ENCODE data around the gene KCTD15. TPM values are rescaled to one million over a fixed set of nuclear protein-coding genes. Genes with fewer than 3 reads are reported as not detected.

Gene KCTD15
- total RNA-seq, 1 experiment from 2014 or later = 13.8 TPM

GRCh38 chr19:33751436-33751770 lies 45.3 kb upstream of the KCTD15 start:
- Histone ChIP-seq H3K36me3 (ENCODE audit: low read depth) (no peaks in the 10 kb centered on the region), H3K9me3 (ENCODE audit: insufficient read depth, low read depth) (no peaks in the 10 kb centered on the region), H3K4me3 (no peak overlapping the region), H3K79me2 (ENCODE audit: low read depth) (no peaks in the 10 kb centered on the region), H3K27ac (no peak overlapping the region), H3K4me1 (replicated peaks; ENCODE audit: insufficient read depth) (no peaks in the 10 kb centered on the region), H3F3A (ENCODE audit: insufficient read depth, low read depth) (no peaks in the 10 kb centered on the region), H3K9me2 (ENCODE audit: insufficient read depth) (no peaks in the 10 kb centered on the region), H3K4me2 (no peak overlapping the region), H4K20me1 (ENCODE audit: insufficient read depth) (no peaks in the 10 kb centered on the region; the same call in 1 of the 2 replicates), H3K27me3 (ENCODE audit: insufficient read depth, low read depth) (peaks cover 88% of the 10 kb centered on the region), H2AFZ (no peak overlapping the region)
- TF ChIP-seq CTCF (conservative IDR thresholded peaks at IDR 0.05) (no peak), EZH2 (IDR thresholded peaks at IDR 0.05; ENCODE audit: low read depth) (no peak)
- CTCF ChIA-PET = no interaction called here
- intact Hi-C loops (cut with micrococcal nuclease; ENCODE audit: unreplicated experiment) = no loop called here
- POLR2A ChIA-PET (ENCODE audit: unreplicated experiment) = no interaction called here
- no TSS peak for BruUV-seq (replicated peaks)
- DNase-seq = no peak

GRCh38 chr19:33752018-33752800 lies 44.5 kb upstream of the KCTD15 start:
- no peak overlapping the region for H3K4me2 ChIP-seq
- H3K4me1 ChIP-seq (replicated peaks; ENCODE audit: insufficient read depth) = no peaks in the 10 kb centered on the region
- TF ChIP-seq EZH2 (IDR thresholded peaks at IDR 0.05; ENCODE audit: low read depth) = no peak
- no peak for TF ChIP-seq CTCF (conservative IDR thresholded peaks at IDR 0.05)
- no peaks in the 10 kb centered on the region for H3F3A ChIP-seq (ENCODE audit: insufficient read depth, low read depth)
- POLR2A ChIA-PET (ENCODE audit: unreplicated experiment) = no interaction called here
- CTCF ChIA-PET = no interaction called here
- no peaks in the 10 kb centered on the region for H3K9me3 ChIP-seq (ENCODE audit: insufficient read depth, low read depth)
- no peak overlapping the region for H2AFZ ChIP-seq
- H3K27me3 ChIP-seq (ENCODE audit: insufficient read depth, low read depth) = peaks cover 87% of the 10 kb centered on the region
- H3K9me2 ChIP-seq (ENCODE audit: insufficient read depth) = no peaks in the 10 kb centered on the region
- no peaks in the 10 kb centered on the region for H3K36me3 ChIP-seq (ENCODE audit: low read depth)
- intact Hi-C loops (cut with micrococcal nuclease; ENCODE audit: unreplicated experiment) = no loop called here
- no peaks in the 10 kb centered on the region for H3K79me2 ChIP-seq (ENCODE audit: low read depth)
- no peak for DNase-seq
- H3K27ac ChIP-seq = no peak overlapping the region
- no TSS peak for BruUV-seq (replicated peaks)
- no peak overlapping the region for H3K4me3 ChIP-seq
- no peaks in the 10 kb centered on the region; the same call in 1 of the 2 replicates for H4K20me1 ChIP-seq (ENCODE audit: insufficient read depth)

- Histone ChIP-seq H2AFZ (no peak overlapping the region), H3K4me3 (no peak overlapping the region), H3K27me3 (ENCODE audit: insufficient read depth, low read depth) (peaks cover 84% of the 10 kb centered on the region), H3K9me3 (ENCODE audit: insufficient read depth, low read depth) (no peaks in the 10 kb centered on the region), H4K20me1 (ENCODE audit: insufficient read depth) (no peaks in the 10 kb centered on the region; the same call in 1 of the 2 replicates), H3K9me2 (ENCODE audit: insufficient read depth) (no peaks in the 10 kb centered on the region), H3K79me2 (ENCODE audit: low read depth) (no peaks in the 10 kb centered on the region), H3F3A (ENCODE audit: insufficient read depth, low read depth) (no peaks in the 10 kb centered on the region), H3K4me1 (replicated peaks; ENCODE audit: insufficient read depth) (no peaks in the 10 kb centered on the region), H3K27ac (no peak overlapping the region), H3K36me3 (ENCODE audit: low read depth) (no peaks in the 10 kb centered on the region), H3K4me2 (no peak overlapping the region)
- ChIA-PET POLR2A (ENCODE audit: unreplicated experiment) (no interaction called here), CTCF (no interaction called here)
- no peak for TF ChIP-seq CTCF (conservative IDR thresholded peaks at IDR 0.05)
- no peak for TF ChIP-seq EZH2 (IDR thresholded peaks at IDR 0.05; ENCODE audit: low read depth)
- DNase-seq = no peak
- intact Hi-C loops (cut with micrococcal nuclease; ENCODE audit: unreplicated experiment) = no loop called here
- BruUV-seq (replicated peaks) = no TSS peak
Measured at GRCh38 chr19:33752945-33753344, 43.7 kb upstream of the KCTD15 start.
